ENCODE data around the gene PPP4R1. TPM values are rescaled to one million over a fixed set of nuclear protein-coding genes. Genes with fewer than 3 reads are reported as not detected.
A peak's percentile ranks its signal among the peaks of the same experiment; 100 is the strongest.
"Not testable (repeated sequence)": the region's sequence is repeated elsewhere in the genome, so short reads cannot be mapped to it uniquely, and the experiment has no call there.

The PPP4R1 gene
- 47.3 and 51.0 TPM in 2 replicates for total RNA-seq (2014; rRNA removed; shearing (Covaris generic); ENCODE audit: low replicate concordance)

- in situ Hi-C loops (cut with HindIII; ENCODE audit: low pct_unique_long_range_greater_than_20kb, low sequenced_read_pairs), result no loop called here
- DNase-seq (ENCODE audit: low read depth), result peak; percentile 76
These were observed at the start of gene PPP4R1 for GRCh38 chr18:9614401-9615279. Gene PPP4R1, minus strand, starts transcription at chr18:9614559. Its CDS starts 75 bp downstream, at chr18:9614484.

- no peak for DNase-seq (ENCODE audit: low read depth)
- in situ Hi-C loops (cut with HindIII; ENCODE audit: low pct_unique_long_range_greater_than_20kb, low sequenced_read_pairs), result no loop called here
These were observed 49.0 kb upstream of the PPP4R1 start for GRCh38 chr18:9663377-9663776.

- no peak for DNase-seq (ENCODE audit: low read depth)
- in situ Hi-C loops (cut with HindIII; ENCODE audit: low pct_unique_long_range_greater_than_20kb, low sequenced_read_pairs), result no loop called here
These were observed 47.2 kb upstream of the PPP4R1 start for GRCh38 chr18:9661564-9661963.

- no peak for DNase-seq (ENCODE audit: low read depth)
- in situ Hi-C loops (cut with HindIII; ENCODE audit: low pct_unique_long_range_greater_than_20kb, low sequenced_read_pairs), result no loop called here
These were observed 45.4 kb upstream of the PPP4R1 start for GRCh38 chr18:9659499-9660375.

GRCh38 chr18:9658087-9658641 lies 43.8 kb upstream of the PPP4R1 start:
- in situ Hi-C loops (cut with HindIII; ENCODE audit: low pct_unique_long_range_greater_than_20kb, low sequenced_read_pairs), result no loop called here
- no peak for DNase-seq (ENCODE audit: low read depth)

- DNase-seq (ENCODE audit: low read depth), result no peak
- in situ Hi-C loops (cut with HindIII; ENCODE audit: low pct_unique_long_range_greater_than_20kb, low sequenced_read_pairs), result no loop called here
These were observed 40.9 kb upstream of the PPP4R1 start for GRCh38 chr18:9655232-9655767.

GRCh38 chr18:9653390-9653789 lies 39.0 kb upstream of the PPP4R1 start:
- in situ Hi-C loops (cut with HindIII; ENCODE audit: low pct_unique_long_range_greater_than_20kb, low sequenced_read_pairs), result no loop called here
- DNase-seq (ENCODE audit: low read depth), result peak; percentile 72

- no peak for DNase-seq (ENCODE audit: low read depth)
- in situ Hi-C loops (cut with HindIII; ENCODE audit: low pct_unique_long_range_greater_than_20kb, low sequenced_read_pairs), result no loop called here
These were observed 34.8 kb upstream of the PPP4R1 start for GRCh38 chr18:9649164-9649540.

- peak; percentile 61 for DNase-seq (ENCODE audit: low read depth)
- in situ Hi-C loops (cut with HindIII; ENCODE audit: low pct_unique_long_range_greater_than_20kb, low sequenced_read_pairs), result no loop called here
These were observed 34.2 kb upstream of the PPP4R1 start for GRCh38 chr18:9648431-9649163.

- in situ Hi-C loops (cut with HindIII; ENCODE audit: low pct_unique_long_range_greater_than_20kb, low sequenced_read_pairs), result no loop called here
- DNase-seq (ENCODE audit: low read depth), result peak; percentile 74
These were observed 33.4 kb upstream of the PPP4R1 start for GRCh38 chr18:9647496-9648323.

- in situ Hi-C loops (cut with HindIII; ENCODE audit: low pct_unique_long_range_greater_than_20kb, low sequenced_read_pairs), result no loop called here
- peak; percentile 77 for DNase-seq (ENCODE audit: low read depth)
These were observed 29.2 kb upstream of the PPP4R1 start for GRCh38 chr18:9643549-9643948.

GRCh38 chr18:9642799-9643462 lies 28.6 kb upstream of the PPP4R1 start:
- in situ Hi-C loops (cut with HindIII; ENCODE audit: low pct_unique_long_range_greater_than_20kb, low sequenced_read_pairs), result no loop called here
- no peak for DNase-seq (ENCODE audit: low read depth)

GRCh38 chr18:9641081-9641480 lies 26.7 kb upstream of the PPP4R1 start:
- in situ Hi-C loops (cut with HindIII; ENCODE audit: low pct_unique_long_range_greater_than_20kb, low sequenced_read_pairs); DNase-seq (ENCODE audit: low read depth): not testable (repeated sequence)

GRCh38 chr18:9638886-9639285 lies 24.5 kb upstream of the PPP4R1 start:
- in situ Hi-C loops (cut with HindIII; ENCODE audit: low pct_unique_long_range_greater_than_20kb, low sequenced_read_pairs), result no loop called here
- no peak for DNase-seq (ENCODE audit: low read depth)

GRCh38 chr18:9637036-9637767 lies 22.8 kb upstream of the PPP4R1 start:
- no peak for DNase-seq (ENCODE audit: low read depth)
- in situ Hi-C loops (cut with HindIII; ENCODE audit: low pct_unique_long_range_greater_than_20kb, low sequenced_read_pairs), result no loop called here

GRCh38 chr18:9634856-9635255 lies 20.5 kb upstream of the PPP4R1 start:
- DNase-seq (ENCODE audit: low read depth), result no peak
- in situ Hi-C loops (cut with HindIII; ENCODE audit: low pct_unique_long_range_greater_than_20kb, low sequenced_read_pairs), result no loop called here

Data from Caki2 (cell line).